Neural cell (in vitro differentiated cells): ENCODE measurements around the gene ITGB7.

ENCODE experiments used
- EP300 ChIP-seq: fragments of 450-650 bp; conservative IDR thresholded peaks from 2 replicates; pipeline ENCODE4 v1.6.1; 2014; ENCODE audit warnings: antibody characterized with exemption, mild to moderate bottlenecking, moderate library complexity; ENCODE audit not compliant: poor library complexity, severe bottlenecking
- EZH2 ChIP-seq: fragments of 200-600, 300-800 bp; shearing (Covaris generic), sonication (generic); IDR thresholded peaks from 2 replicates; pipeline ENCODE4 v1.6.1; 2014; ENCODE audit warnings: antibody characterized with exemption, low read length, borderline replicate concordance, mild to moderate bottlenecking; ENCODE audit not compliant: insufficient read depth, poor library complexity, severe bottlenecking
- TF ChIP-seq, protein P1 (sequence below): fragments of 450-650 bp; IDR thresholded peaks from 2 replicates; pipeline ENCODE4 v1.5.1; 2014; ENCODE audit warnings: antibody characterized with exemption, mild to moderate bottlenecking, moderate library complexity; ENCODE audit not compliant: poor library complexity, severe bottlenecking

DNA sequence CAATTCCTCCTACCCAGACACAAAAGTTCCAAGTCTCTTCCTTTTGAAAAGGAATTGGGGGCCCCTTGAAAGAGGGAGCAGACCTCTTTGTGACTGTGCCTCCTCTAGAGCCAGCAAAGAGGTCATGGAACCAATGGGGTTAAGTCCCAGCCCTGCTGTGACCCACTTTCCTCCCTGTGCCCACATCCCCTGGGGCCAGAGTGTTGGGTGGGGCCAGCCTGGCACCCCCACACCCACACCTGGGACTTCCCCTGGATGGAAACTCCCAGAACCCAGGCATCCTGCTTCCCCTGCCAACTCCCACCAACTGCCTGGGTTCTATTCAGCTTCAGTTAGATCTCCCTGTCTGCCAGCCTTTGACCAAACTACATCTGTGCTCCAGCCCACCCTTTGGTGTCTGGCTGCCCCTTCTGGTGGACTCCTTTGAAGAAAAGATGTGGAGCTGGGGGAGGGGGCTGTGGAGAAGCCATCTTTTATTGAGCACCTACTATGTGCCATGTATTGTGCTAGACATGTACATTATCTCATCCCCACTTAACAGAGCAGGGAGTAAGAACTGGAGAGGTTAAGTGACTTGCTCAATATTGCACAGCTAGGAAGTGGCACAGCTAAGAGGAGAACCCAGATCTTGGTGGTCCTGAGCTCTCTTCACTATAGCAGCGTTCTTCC lies 29.5 kb upstream of the ITGB7 start:
- no peak for TF ChIP-seq EP300
- TF ChIP-seq, protein P1, sequence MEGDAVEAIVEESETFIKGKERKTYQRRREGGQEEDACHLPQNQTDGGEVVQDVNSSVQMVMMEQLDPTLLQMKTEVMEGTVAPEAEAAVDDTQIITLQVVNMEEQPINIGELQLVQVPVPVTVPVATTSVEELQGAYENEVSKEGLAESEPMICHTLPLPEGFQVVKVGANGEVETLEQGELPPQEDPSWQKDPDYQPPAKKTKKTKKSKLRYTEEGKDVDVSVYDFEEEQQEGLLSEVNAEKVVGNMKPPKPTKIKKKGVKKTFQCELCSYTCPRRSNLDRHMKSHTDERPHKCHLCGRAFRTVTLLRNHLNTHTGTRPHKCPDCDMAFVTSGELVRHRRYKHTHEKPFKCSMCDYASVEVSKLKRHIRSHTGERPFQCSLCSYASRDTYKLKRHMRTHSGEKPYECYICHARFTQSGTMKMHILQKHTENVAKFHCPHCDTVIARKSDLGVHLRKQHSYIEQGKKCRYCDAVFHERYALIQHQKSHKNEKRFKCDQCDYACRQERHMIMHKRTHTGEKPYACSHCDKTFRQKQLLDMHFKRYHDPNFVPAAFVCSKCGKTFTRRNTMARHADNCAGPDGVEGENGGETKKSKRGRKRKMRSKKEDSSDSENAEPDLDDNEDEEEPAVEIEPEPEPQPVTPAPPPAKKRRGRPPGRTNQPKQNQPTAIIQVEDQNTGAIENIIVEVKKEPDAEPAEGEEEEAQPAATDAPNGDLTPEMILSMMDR = no peak
- no peak for TF ChIP-seq EZH2
